Activated T-cell treated with anti-CD3 and anti-CD28 coated beads for 48 hours (primary cell): Measurements from ENCODE around the gene HLX.

Experiments used
- DNase-seq: peaks from one replicate; pipeline ENCODE4 v3.0.0-alpha.2; 2020; ENCODE audit warnings: low read depth

HLX gene

GRCh38 chr1:220925707-220926106 is 46.5 kb downstream of the HLX start:
- no peak for DNase-seq

- DNase-seq: no peak
These were observed 46.9 kb downstream of the HLX start for GRCh38 chr1:220926146-220926545.

GRCh38 chr1:220927442-220927841 is 48.2 kb downstream of the HLX start:
- no peak for DNase-seq

- DNase-seq: no peak
These were observed 49.1 kb downstream of the HLX start for GRCh38 chr1:220928320-220928719.

GRCh38 chr1:220928725-220929300 is 49.6 kb downstream of the HLX start:
- no peak for DNase-seq

- no peak for DNase-seq
These were observed 50.1 kb downstream of the HLX start for GRCh38 chr1:220929304-220929703.
